ENCODE measurements around the gene FAM174C. TPM values are rescaled to one million over a fixed set of nuclear protein-coding genes. Genes with fewer than 3 reads are reported as not detected.

FAM174C gene
- total and polyA plus RNA-seq, 7 donors, result 9.0 to 88.8 (median 18.1) TPM

GRCh38 chr19:1265615-1266128 lies 9.7 kb upstream of the FAM174C start:
- intact Hi-C loops (cut with DNase I), result loop anchor here (2.0 kb wide), 2 partner anchors 21 to 47 kb away; no protein-coding TSS in a partner anchor
- TF ChIP-seq CTCF (IDR thresholded peaks at IDR 0.05), result no peak
- ATAC-seq (peak in 3 of 4 donors; percentile 5 to 14 (median 6)), DNase-seq (peak; percentile 89 to 91)
- H3K4me1 ChIP-seq, result peaks cover 43% of the 10 kb centered on the region
- no peaks in the 10 kb centered on the region for H3K27me3 ChIP-seq (ENCODE audit: insufficient read depth in 3 of 3, low read length in 2 of 3)
- peaks cover 0 to 6% of the 10 kb centered on the region in 2 donors for H3K36me3 ChIP-seq (ENCODE audit: insufficient read depth in 1 of 2, low read depth in 1 of 2)
- H3K9me3 ChIP-seq, result no peaks in the 10 kb centered on the region
- H3K4me3 ChIP-seq, result peak overlapping the region; percentile 69
- H3K27ac ChIP-seq, result peak overlapping the region; percentile 85
- 17 to 36% (median 26%) methylated on average over 19 to 28 of the region's 28 CpGs for WGBS, 3 donors

- intact Hi-C loops (cut with DNase I), result loop anchor here (2.0 kb wide), 2 partner anchors 22 to 48 kb away; no protein-coding TSS in a partner anchor
- Histone ChIP-seq H3K4me1 (peaks cover 49% of the 10 kb centered on the region), H3K27me3 (ENCODE audit: insufficient read depth in 3 of 3, low read length in 2 of 3) (no peaks in the 10 kb centered on the region), H3K27ac (peak overlapping the region; percentile 85), H3K36me3 (ENCODE audit: insufficient read depth in 1 of 2, low read depth in 1 of 2) (peaks cover 0 to 12% of the 10 kb centered on the region in 2 donors), H3K4me3 (peak overlapping the region; percentile 69), H3K9me3 (no peaks in the 10 kb centered on the region)
- ATAC-seq (peak; percentile 13 to 49 (median 33)), DNase-seq (peak; percentile 91 to 93)
- WGBS, 3 donors, result 3 to 7% (median 3%) methylated on average over 73 to 84 of the region's 84 CpGs
- TF ChIP-seq CTCF (IDR thresholded peaks at IDR 0.05), result no peak
Observed at GRCh38 chr19:1266129-1266915, 9.0 kb upstream of the FAM174C start.

GRCh38 chr19:1266916-1267476 lies 8.3 kb upstream of the FAM174C start:
- intact Hi-C loops (cut with DNase I), result loop anchor here (1.0 to 2.0 kb wide), 3 partner anchors 22 to 48 kb away; no protein-coding TSS in a partner anchor
- WGBS, 3 donors, result 1 to 3% (median 1%) methylated on average over 45 to 59 of the region's 59 CpGs
- peaks cover 54% of the 10 kb centered on the region for H3K4me1 ChIP-seq

More at GRCh38 chr19:1266916-1267476, 8.3 kb upstream of the FAM174C start:
- peak overlapping the region; percentile 69 for H3K4me3 ChIP-seq
- H3K27ac ChIP-seq, result peak overlapping the region; percentile 85
- H3K36me3 ChIP-seq (ENCODE audit: insufficient read depth in 1 of 2, low read depth in 1 of 2), result peaks cover 4 to 19% of the 10 kb centered on the region in 2 donors
- DNase-seq (peak; percentile 80 to 87), ATAC-seq (peak; percentile 11 to 36 (median 28))
- no peaks in the 10 kb centered on the region for H3K27me3 ChIP-seq (ENCODE audit: insufficient read depth in 3 of 3, low read length in 2 of 3)
- peak; percentile 98 for TF ChIP-seq CTCF (IDR thresholded peaks at IDR 0.05)
- H3K9me3 ChIP-seq, result no peaks in the 10 kb centered on the region
